SU-DHL-6 (cell line): ENCODE results near the gene KLF16.

ENCODE experiments used
- H2AFZ ChIP-seq: fragments of 200-600 bp; sonication (generic); 2 replicates; pipeline ENCODE4 v1.6.1; 2014; ENCODE audit warnings: low read depth, mild to moderate bottlenecking, moderate library complexity, mixed read lengths, antibody characterized with exemption, low read length; ENCODE audit not compliant: severe bottlenecking
- H3F3A ChIP-seq: fragments of 200-600 bp; shearing (Covaris generic); 2 replicates; pipeline ENCODE4 v1.6.0; 2016; ENCODE audit warnings: antibody characterized with exemption, mild to moderate bottlenecking; ENCODE audit not compliant: insufficient read depth
- H3K27ac ChIP-seq: fragments of 200-600 bp; sonication (generic); 2 replicates; pipeline ENCODE4 v1.5.1; 2016; ENCODE audit warnings: low read depth, mild to moderate bottlenecking, low read length, moderate library complexity, mixed read lengths
- H3K27me3 ChIP-seq: fragments of 200-600 bp; sonication (generic), shearing (Covaris generic); 2 replicates; pipeline ENCODE4 v1.6.0; 2014; ENCODE audit warnings: mild to moderate bottlenecking, low read length
- H3K36me3 ChIP-seq: fragments of 200-600 bp; sonication (generic); 2 replicates; pipeline ENCODE4 v1.6.1; 2014; ENCODE audit warnings: mild to moderate bottlenecking, low read length, mixed read lengths
- H3K4me2 ChIP-seq: fragments of 300-600, 200-600 bp; shearing (Covaris generic), sonication (generic); 2 replicates; pipeline ENCODE4 v1.6.0; 2014; ENCODE audit warnings: low read length, low read depth, mild to moderate bottlenecking; ENCODE audit not compliant: poor library complexity, severe bottlenecking
- H3K4me3 ChIP-seq: fragments of 200-600 bp; sonication (generic); 2 replicates; pipeline ENCODE4 v1.5.1; 2014; ENCODE audit warnings: antibody characterized with exemption, low read length, mild to moderate bottlenecking, mixed read lengths; ENCODE audit not compliant: insufficient read depth, poor library complexity, severe bottlenecking
- H3K79me2 ChIP-seq: fragments of 200-600 bp; sonication (generic); 2 replicates; pipeline ENCODE4 v1.6.1; 2014; ENCODE audit warnings: mild to moderate bottlenecking, low read length, moderate library complexity; ENCODE audit not compliant: insufficient read depth
- H3K9ac ChIP-seq: fragments of 200-600 bp; sonication (generic); 2 replicates; pipeline ENCODE4 v1.7.0; 2014; ENCODE audit warnings: mild to moderate bottlenecking, low read length
- H3K9me2 ChIP-seq: fragments of 200-600 bp; sonication (generic); replicated peaks from 2 replicates; pipeline ENCODE4 v1.6.1; 2014; ENCODE audit warnings: low read length; ENCODE audit not compliant: insufficient read depth
- H3K9me3 ChIP-seq: fragments of 200-600 bp; sonication (generic); 2 replicates; pipeline ENCODE4 v1.6.1; 2014; ENCODE audit warnings: low read length, mixed read lengths; ENCODE audit not compliant: insufficient read depth
- H4K20me1 ChIP-seq: fragments of 200-600 bp; sonication (generic); 2 replicates; pipeline ENCODE4 v1.6.1; 2014; ENCODE audit warnings: low read depth, mild to moderate bottlenecking, antibody characterized with exemption, low read length, moderate library complexity, mixed read lengths
- CTCF ChIP-seq: fragments of 200-600 bp; sonication (generic); IDR thresholded peaks from one replicate; pipeline ENCODE4 v1.5.1; 2017; ENCODE audit warnings: antibody characterized with exemption, mild to moderate bottlenecking, low read length, moderate library complexity; ENCODE audit not compliant: insufficient read depth, poor library complexity, severe bottlenecking
- EZH2phosphoT487 ChIP-seq: fragments of 200-600 bp; sonication (generic), shearing (Covaris generic); conservative IDR thresholded peaks from 2 replicates; pipeline ENCODE4 v1.6.1; 2018; ENCODE audit warnings: mild to moderate bottlenecking, antibody characterized with exemption, low read length, moderate library complexity, mixed read lengths

Gene KLF16

GRCh38 chr19:1862424-1863327 is 703 bp downstream of the KLF16 start:
- Histone ChIP-seq H3K27ac (peak overlapping the region; percentile 61), H3K9me3 (no peaks in the 10 kb centered on the region), H3K9me2 (no peaks in the 10 kb centered on the region), H3K79me2 (peaks cover 38% of the 10 kb centered on the region), H3K36me3 (no peaks in the 10 kb centered on the region), H3F3A (peaks cover 25% of the 10 kb centered on the region), H3K4me3 (peak overlapping the region; percentile 95), H4K20me1 (peaks cover 6% of the 10 kb centered on the region; the same call in 1 of the 2 replicates), H2AFZ (peak overlapping the region; percentile 5), H3K27me3 (no peaks in the 10 kb centered on the region), H3K9ac (peak overlapping the region; percentile 75), H3K4me2 (peak overlapping the region; percentile 66)
- no peak for TF ChIP-seq EZH2phosphoT487
- no peak for TF ChIP-seq CTCF

GRCh38 chr19:1862068-1862423 is 1.3 kb downstream of the KLF16 start:
- peak overlapping the region; percentile 61 for H3K27ac ChIP-seq
- no peaks in the 10 kb centered on the region for H3K9me2 ChIP-seq
- no peaks in the 10 kb centered on the region for H3K36me3 ChIP-seq
- H4K20me1 ChIP-seq, result peaks cover 6% of the 10 kb centered on the region; the same call in 1 of the 2 replicates
- no peaks in the 10 kb centered on the region for H3K9me3 ChIP-seq
- H3F3A ChIP-seq, result peaks cover 27% of the 10 kb centered on the region; the same call in 1 of the 2 replicates
- no peak overlapping the region for H2AFZ ChIP-seq
- H3K4me2 ChIP-seq, result peak overlapping the region; percentile 66
- H3K4me3 ChIP-seq, result peak overlapping the region; percentile 95
- peaks cover 43% of the 10 kb centered on the region for H3K79me2 ChIP-seq
- H3K27me3 ChIP-seq, result no peaks in the 10 kb centered on the region
- no peak for TF ChIP-seq EZH2phosphoT487
- TF ChIP-seq CTCF, result no peak
- peak overlapping the region; percentile 75 for H3K9ac ChIP-seq

GRCh38 chr19:1861599-1862031 is 1.8 kb downstream of the KLF16 start:
- Histone ChIP-seq H3K36me3 (no peaks in the 10 kb centered on the region), H3F3A (peaks cover 23% of the 10 kb centered on the region; the same call in 1 of the 2 replicates), H3K9me2 (no peaks in the 10 kb centered on the region), H3K9ac (peak overlapping the region; percentile 75), H4K20me1 (peaks cover 6% of the 10 kb centered on the region; the same call in 1 of the 2 replicates), H3K27ac (peak overlapping the region; percentile 61), H3K79me2 (peaks cover 44% of the 10 kb centered on the region), H3K27me3 (no peaks in the 10 kb centered on the region), H3K4me3 (peak overlapping the region; percentile 95), H2AFZ (no peak overlapping the region), H3K9me3 (no peaks in the 10 kb centered on the region), H3K4me2 (peak overlapping the region; percentile 66)
- TF ChIP-seq EZH2phosphoT487, result no peak
- no peak for TF ChIP-seq CTCF
